Measurements from ENCODE around the gene HDGF.
A peak's percentile ranks its signal among the peaks of the same experiment; 100 is the strongest.

Gene HDGF

GRCh38 chr1:156714830-156715229 lies 36.6 kb downstream of the HDGF start:
- no peak for DNase-seq

- no peak for DNase-seq
These were observed 38.8 kb downstream of the HDGF start for GRCh38 chr1:156712626-156713025.

- no peak for DNase-seq
These were observed 40.3 kb downstream of the HDGF start for GRCh38 chr1:156711011-156711817.

GRCh38 chr1:156709757-156710489 lies 41.6 kb downstream of the HDGF start:
- no peak for DNase-seq

- DNase-seq = no peak
These were observed 42.4 kb downstream of the HDGF start for GRCh38 chr1:156709031-156709430.

- no peak for DNase-seq
These were observed 43.2 kb downstream of the HDGF start for GRCh38 chr1:156708218-156708661.

- no peak for DNase-seq
These were observed 43.9 kb downstream of the HDGF start for GRCh38 chr1:156707417-156708217.

- no peak for DNase-seq
These were observed 44.6 kb downstream of the HDGF start for GRCh38 chr1:156706657-156707416.

- DNase-seq = peak; percentile 75
These were observed 45.4 kb downstream of the HDGF start for GRCh38 chr1:156705918-156706656.

GRCh38 chr1:156705321-156705917 lies 46.1 kb downstream of the HDGF start, which contains the start of gene CRABP2:
CRABP2 (minus strand) TSS chr1:156705583; CDS start chr1:156705446, 137 bp downstream.
- no peak for DNase-seq

GRCh38 chr1:156704930-156705320 lies 46.5 kb downstream of the HDGF start:
- peak; percentile 73 for DNase-seq

GRCh38 chr1:156704166-156704711 lies 47.2 kb downstream of the HDGF start:
- DNase-seq = no peak

GRCh38 chr1:156703741-156704140 lies 47.7 kb downstream of the HDGF start:
- no peak for DNase-seq

- DNase-seq = no peak
These were observed 48.1 kb downstream of the HDGF start for GRCh38 chr1:156703336-156703735.

- no peak for DNase-seq
These were observed 50.5 kb downstream of the HDGF start for GRCh38 chr1:156700736-156701531.

GRCh38 chr1:156698995-156699394 lies 52.5 kb downstream of the HDGF start:
- no peak for DNase-seq

- DNase-seq = no peak
These were observed 54.0 kb downstream of the HDGF start for GRCh38 chr1:156697481-156697880.

GRCh38 chr1:156696755-156697154 lies 54.7 kb downstream of the HDGF start:
- DNase-seq = no peak

- no peak for DNase-seq
These were observed 56.8 kb downstream of the HDGF start for GRCh38 chr1:156694690-156694962.
